Thyroid gland (tissue), 4 donors: Measurements from ENCODE around the gene MDFI. TPM values are rescaled to one million over a fixed set of nuclear protein-coding genes. Genes with fewer than 3 reads are reported as not detected.

Experiments
- DNase-seq, 2 donors: peaks; one replicate each; pipeline ENCODE4 v3.0.0-alpha.2; 2019
- H3K27ac ChIP-seq, 3 donors: fragments of 200-600 bp; sonication (generic); 1 replicate in 2 of 3; 2 replicates in 1 of 3; pipeline ENCODE4 v1.5.1; 2016 to 2019; ENCODE audit warnings: mild to moderate bottlenecking in 1 of 3, moderate library complexity in 1 of 3
- H3K27me3 ChIP-seq: fragments of 200-600 bp; sonication (generic); one replicate; pipeline ENCODE4 v1.5.1; 2019
- H3K36me3 ChIP-seq, 2 donors: fragments of 200-600 bp; sonication (generic); one replicate each; pipeline ENCODE4 v1.5.1; 2016 to 2019
- H3K4me1 ChIP-seq, 2 donors: fragments of 200-600 bp; sonication (generic); one replicate each; pipeline ENCODE4 v1.5.1; 2017 to 2019
- H3K4me3 ChIP-seq, 3 donors: fragments of 200-600 bp; sonication (generic); replicated peaks in 1 of 3; 1 replicate in 2 of 3; 2 replicates in 1 of 3; pipeline ENCODE4 v1.5.1; 2016; ENCODE audit warnings: mild to moderate bottlenecking in 1 of 3
- H3K9me3 ChIP-seq: fragments of 200-600 bp; sonication (generic); one replicate; pipeline ENCODE4 v1.5.1; 2017
- POLR2A ChIP-seq, 2 donors: fragments of 450-650 bp; IDR thresholded peaks; one replicate each; pipeline ENCODE4 v1.6.1; 2017; ENCODE audit warnings: antibody characterized with exemption in 2 of 2, mild to moderate bottlenecking in 2 of 2, moderate library complexity in 1 of 2
- WGBS, 2 donors: methylation state at CpG; one replicate each; pipeline ENCODE4 v1.1.5; 2017; 5-methylcytosine and 5-hydroxymethylcytosine counted together
- intact Hi-C: fragments of 100-400 bp; cut with DNase I; formaldehyde crosslinking; loops from one replicate; pipeline ENCODE4 v1.15.1; 2023
- total RNA-seq, 4 donors: library from RNA; depleted of rRNA; stranded (reverse); fragments of >200 nt; gene quantifications; one replicate each; pipeline ENCODE4 v1.2.3, GENCODE V29; 2016
- TF ChIP-seq, protein P1 (sequence below), 6 experiments: fragments of 200-600 bp in 3 of 6; fragments of 450-650 bp in 3 of 6; sonication (generic) in 3 of 6; IDR thresholded peaks; one replicate each; pipeline ENCODE4 v1.5.1; 2016 to 2019; ENCODE audit warnings: antibody characterized with exemption in 6 of 6, mild to moderate bottlenecking in 2 of 6, inconsistent platforms in 1 of 6, moderate library complexity in 1 of 6

Gene MDFI
- total RNA-seq, 4 donors from 2014 or later, result 2.9 to 9.3 (median 6.5) TPM

GRCh38 chr6:41641352-41641925 lies 3.2 kb downstream of the MDFI start:
- H3K9me3 ChIP-seq, result no peaks in the 10 kb centered on the region
- no peak for TF ChIP-seq POLR2A (IDR thresholded peaks at IDR 0.05)
- TF ChIP-seq, protein P1, sequence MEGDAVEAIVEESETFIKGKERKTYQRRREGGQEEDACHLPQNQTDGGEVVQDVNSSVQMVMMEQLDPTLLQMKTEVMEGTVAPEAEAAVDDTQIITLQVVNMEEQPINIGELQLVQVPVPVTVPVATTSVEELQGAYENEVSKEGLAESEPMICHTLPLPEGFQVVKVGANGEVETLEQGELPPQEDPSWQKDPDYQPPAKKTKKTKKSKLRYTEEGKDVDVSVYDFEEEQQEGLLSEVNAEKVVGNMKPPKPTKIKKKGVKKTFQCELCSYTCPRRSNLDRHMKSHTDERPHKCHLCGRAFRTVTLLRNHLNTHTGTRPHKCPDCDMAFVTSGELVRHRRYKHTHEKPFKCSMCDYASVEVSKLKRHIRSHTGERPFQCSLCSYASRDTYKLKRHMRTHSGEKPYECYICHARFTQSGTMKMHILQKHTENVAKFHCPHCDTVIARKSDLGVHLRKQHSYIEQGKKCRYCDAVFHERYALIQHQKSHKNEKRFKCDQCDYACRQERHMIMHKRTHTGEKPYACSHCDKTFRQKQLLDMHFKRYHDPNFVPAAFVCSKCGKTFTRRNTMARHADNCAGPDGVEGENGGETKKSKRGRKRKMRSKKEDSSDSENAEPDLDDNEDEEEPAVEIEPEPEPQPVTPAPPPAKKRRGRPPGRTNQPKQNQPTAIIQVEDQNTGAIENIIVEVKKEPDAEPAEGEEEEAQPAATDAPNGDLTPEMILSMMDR (IDR thresholded peaks at IDR 0.05), result no peak
- peaks cover 5% of the 10 kb centered on the region for H3K27me3 ChIP-seq
- no peak overlapping the region for H3K4me3 ChIP-seq
- WGBS, 2 donors, result 86 to 91% methylated on average over 9 of the region's 9 CpGs
- intact Hi-C loops, result no loop called here
- H3K27ac ChIP-seq, result no peak overlapping the region
- no peaks in the 10 kb centered on the region for H3K36me3 ChIP-seq
- H3K4me1 ChIP-seq, result peaks cover 19 to 28% of the 10 kb centered on the region in 2 donors
- no peak for DNase-seq

GRCh38 chr6:41642090-41642959 lies 4.1 kb downstream of the MDFI start:
- peaks cover 10 to 20% of the 10 kb centered on the region in 2 donors for H3K4me1 ChIP-seq
- H3K9me3 ChIP-seq, result no peaks in the 10 kb centered on the region
- no peaks in the 10 kb centered on the region for H3K36me3 ChIP-seq
- no peaks in the 10 kb centered on the region for H3K27me3 ChIP-seq
- no peak overlapping the region for H3K27ac ChIP-seq
- 72% methylated on average over 11 of the region's 11 CpGs for WGBS, 2 donors
- no peak for TF ChIP-seq POLR2A (IDR thresholded peaks at IDR 0.05)
- TF ChIP-seq, protein P1 (IDR thresholded peaks at IDR 0.05), result no peak
- DNase-seq, result no peak
- H3K4me3 ChIP-seq, result no peak overlapping the region
- intact Hi-C loops, result no loop called here

DNA sequence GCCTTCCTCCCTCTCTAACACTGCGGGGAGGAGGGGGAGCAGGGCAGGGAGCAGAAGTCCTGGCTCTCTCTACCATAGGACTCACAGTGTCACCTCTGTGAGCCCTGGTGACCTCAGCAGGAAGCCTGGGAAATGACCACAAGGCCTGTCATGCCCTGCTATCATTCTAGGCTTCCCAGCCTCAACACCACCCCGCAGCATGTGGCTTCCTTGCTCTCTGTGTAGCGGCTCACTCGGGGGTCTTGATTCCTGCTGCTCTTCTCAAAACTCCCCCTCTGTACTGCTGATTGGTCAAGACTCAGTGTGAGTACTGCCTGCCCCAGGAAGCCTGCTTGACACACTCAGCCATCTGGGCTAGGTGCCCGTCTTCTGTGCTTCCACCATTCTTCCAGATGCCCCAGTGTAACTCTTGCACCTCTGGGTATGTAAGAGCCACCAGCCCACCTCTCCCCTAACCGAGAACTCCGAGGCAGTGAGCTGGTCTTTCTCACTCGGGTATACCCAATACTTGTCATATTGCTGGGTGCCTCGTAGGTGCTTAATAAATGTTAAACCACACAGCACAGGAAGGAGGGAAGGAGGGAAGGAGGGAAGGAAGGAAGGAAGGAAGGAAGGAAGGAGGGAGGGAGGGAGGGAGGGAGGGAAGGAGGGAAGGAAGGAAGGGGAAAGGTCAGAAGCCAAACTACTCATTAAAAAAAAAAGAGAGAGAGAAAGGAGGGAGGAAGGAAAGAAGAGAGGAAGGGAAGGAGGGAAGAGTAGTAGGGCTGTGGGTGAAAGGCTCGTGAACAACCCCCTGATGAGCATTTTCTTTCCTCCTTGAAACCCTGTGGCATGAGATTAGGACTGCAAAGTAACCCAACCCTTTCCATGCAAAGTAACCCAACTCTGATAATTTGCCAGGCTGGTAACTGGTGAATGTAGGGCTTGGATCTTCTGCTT lies 5.0 kb downstream of the MDFI start:
- TF ChIP-seq, protein P1 (IDR thresholded peaks at IDR 0.05), result no peak
- no peak for TF ChIP-seq POLR2A (IDR thresholded peaks at IDR 0.05)
- intact Hi-C loops, result no loop called here
- DNase-seq, result no peak
- H3K27me3 ChIP-seq, result no peaks in the 10 kb centered on the region
- no peaks in the 10 kb centered on the region for H3K9me3 ChIP-seq
- H3K4me3 ChIP-seq, result no peak overlapping the region
- H3K36me3 ChIP-seq, result no peaks in the 10 kb centered on the region
- H3K27ac ChIP-seq, result no peak overlapping the region
- peaks cover 6 to 11% of the 10 kb centered on the region in 2 donors for H3K4me1 ChIP-seq
- 75 to 78% methylated on average over 10 of the region's 10 CpGs for WGBS, 2 donors

DNA sequence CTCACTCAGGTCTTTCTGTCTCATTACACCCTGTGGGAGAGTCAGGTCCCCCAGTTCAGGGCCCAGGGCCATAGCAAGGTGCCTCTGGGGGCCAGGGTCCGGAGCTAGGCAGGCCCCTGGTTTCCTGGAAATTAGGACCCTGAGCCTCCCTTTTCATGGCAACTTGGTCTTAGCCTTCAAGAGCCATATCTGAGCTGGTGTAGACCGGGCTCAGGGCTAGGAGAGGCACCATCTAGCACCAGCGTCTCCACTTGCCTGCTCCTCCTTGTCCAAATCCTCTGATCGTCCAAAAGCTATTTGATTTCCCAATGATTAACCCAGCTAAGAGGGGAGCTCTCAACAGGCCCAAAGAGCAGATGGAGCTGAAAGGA lies 5.6 kb downstream of the MDFI start:
- H3K27me3 ChIP-seq, result no peaks in the 10 kb centered on the region
- no peak for TF ChIP-seq POLR2A (IDR thresholded peaks at IDR 0.05)
- TF ChIP-seq, protein P1 (IDR thresholded peaks at IDR 0.05), result no peak
- H3K9me3 ChIP-seq, result no peaks in the 10 kb centered on the region
- DNase-seq, result no peak
- intact Hi-C loops, result no loop called here
- H3K4me3 ChIP-seq, result no peak overlapping the region
- H3K27ac ChIP-seq, result no peak overlapping the region
- H3K4me1 ChIP-seq, result peaks cover 0 to 4% of the 10 kb centered on the region in 2 donors
- H3K36me3 ChIP-seq, result no peaks in the 10 kb centered on the region
- WGBS, 2 donors, result 56 to 94% methylated on average over 1 to 4 of the region's 4 CpGs
